Measurements from ENCODE around the gene CACNG1. TPM values are rescaled to one million over a fixed set of nuclear protein-coding genes. Genes with fewer than 3 reads are reported as not detected.

The CACNG1 gene
- total and polyA plus RNA-seq, 2 of the 4 experiments (the other 2 are of a cell fraction): not detected

GRCh38 chr17:67003231-67003630 lies 41.1 kb upstream of the CACNG1 start:
- Histone ChIP-seq H3K56ac (ENCODE audit: extremely low read depth, insufficient read depth, low read length) (no peak overlapping the region), H3K4me3 (ENCODE audit: insufficient read depth, low read depth, low read length) (no peak overlapping the region), H2BK120ac (ENCODE audit: low read depth, low read length) (no peak overlapping the region), H3K27ac (ENCODE audit: insufficient read depth, low read length) (no peak overlapping the region), H4K91ac (ENCODE audit: insufficient read depth, low read depth, low read length) (no peak overlapping the region), H2BK20ac (ENCODE audit: low read depth, low read length) (no peak overlapping the region), H3K23ac (ENCODE audit: low read depth, low read length) (no peak overlapping the region), H3K36me3 (ENCODE audit: control insufficient read depth, insufficient read depth, low read length) (no peaks in the 10 kb centered on the region), H2AK9ac (replicated peaks; ENCODE audit: low read depth, low read length, poor library complexity) (no peak overlapping the region), H3K18ac (ENCODE audit: low read depth, low read length) (no peak overlapping the region), H3K14ac (replicated peaks; ENCODE audit: low read depth, low read length) (no peak overlapping the region), H4K8ac (ENCODE audit: low read depth in 2 of 2, low read length in 2 of 2) (no peak overlapping the region), H3K27me3 (ENCODE audit: control insufficient read depth, insufficient read depth, low read length) (peaks cover 21% of the 10 kb centered on the region), H3K4ac (ENCODE audit: low read depth, low read length) (no peak overlapping the region), H4K20me1 (ENCODE audit: insufficient read depth, low read length) (no peaks in the 10 kb centered on the region), H2AFZ (replicated peaks; ENCODE audit: low read length, poor library complexity) (no peak overlapping the region), H3K4me1 (ENCODE audit: control insufficient read depth, insufficient read depth, low read length) (no peaks in the 10 kb centered on the region), H3K9me1 (ENCODE audit: insufficient read depth, low read length) (no peaks in the 10 kb centered on the region), H2AK5ac (ENCODE audit: low read depth, low read length) (no peak overlapping the region), H4K5ac (ENCODE audit: low read depth, low read length) (no peak overlapping the region), H2BK5ac (ENCODE audit: low read depth, low read length, poor library complexity, severe bottlenecking) (no peak overlapping the region), H3K9ac (ENCODE audit: low read depth, low read length) (no peak overlapping the region), H3K79me1 (ENCODE audit: low read depth in 1 of 2, low read length in 2 of 2) (no peaks in the 10 kb centered on the region), H2BK15ac (ENCODE audit: low read depth, low read length) (no peak overlapping the region), H3K9me3 (ENCODE audit: control insufficient read depth, insufficient read depth, low read length) (peaks cover 4% of the 10 kb centered on the region; the same call in 1 of the 2 replicates), H3K4me2 (ENCODE audit: low read depth, low read length) (no peak overlapping the region)
- DNase-seq (no peak), ATAC-seq (ENCODE audit: low read depth) (no peak)
- ChIA-PET POLR2A (ENCODE audit: unreplicated experiment) (no interaction called here), CTCF (interaction anchor here (0.6 kb wide), 1 partner anchor 40 kb away, joined by 3 read pairs; no protein-coding TSS in a partner anchor)
- BruUV-seq (replicated peaks): no TSS peak
- no CpG with 5 or more reads among the region's 2 CpGs for WGBS, 2 experiments (ENCODE audit: extremely low coverage in 2 of 2, insufficient read length in 1 of 2)
- in situ Hi-C loops (cut with MboI; ENCODE audit: low sequenced_read_pairs) (no loop called here), dilution Hi-C loops (cut with HindIII; ENCODE audit: low sequenced_read_pairs, unreplicated experiment) (no loop called here), intact Hi-C loops (cut with micrococcal nuclease) (no loop called here)
- no peak for TF ChIP-seq USF2 (IDR thresholded peaks at IDR 0.05; ENCODE audit: low read depth, low read length)
- no peak for TF ChIP-seq RFX5 (IDR thresholded peaks at IDR 0.05; ENCODE audit: low read depth, low read length)
- TF ChIP-seq MAZ (IDR thresholded peaks at IDR 0.05; ENCODE audit: borderline replicate concordance, low read depth, low read length): no peak
- TF ChIP-seq CEBPB (IDR thresholded peaks at IDR 0.05; ENCODE audit: low read depth, low read length): no peak
- no peak for TF ChIP-seq FOS (IDR thresholded peaks at IDR 0.05; ENCODE audit: low read depth, low read length)
- TF ChIP-seq POLR2A (IDR thresholded peaks at IDR 0.05; ENCODE audit: low read depth, low read length): no peak
- no peak for TF ChIP-seq CTCF (conservative IDR thresholded peaks at IDR 0.05; ENCODE audit: low read depth, low read length)
- TF ChIP-seq NFE2L2 (IDR thresholded peaks at IDR 0.05; ENCODE audit: low read depth, low read length): no peak
- no peak for TF ChIP-seq MXI1 (IDR thresholded peaks at IDR 0.05; ENCODE audit: borderline replicate concordance, low read depth, low read length)
- no peak for TF ChIP-seq SMC3 (IDR thresholded peaks at IDR 0.05; ENCODE audit: low read depth, low read length)
- no peak for TF ChIP-seq MAFK (IDR thresholded peaks at IDR 0.05; ENCODE audit: low read depth, low read length)
- no peak for TF ChIP-seq RCOR1 (IDR thresholded peaks at IDR 0.05; ENCODE audit: insufficient replicate concordance, low read length)

All from IMR-90 (cell line).